HCEC 1CT (cell line): Measurements from ENCODE around the gene FCAR.
A peak's percentile ranks its signal among the peaks of the same experiment; 100 is the strongest.
"Not testable (repeated sequence)": the region's sequence is repeated elsewhere in the genome, so short reads cannot be mapped to it uniquely, and the experiment has no call there.

ENCODE experiments used
- DNase-seq: peaks from one replicate; pipeline ENCODE4 v3.0.0-alpha.2; 2017

Gene FCAR

GRCh38 chr19:54896036-54896435 lies 22.0 kb downstream of the FCAR start:
- DNase-seq, result no peak

GRCh38 chr19:54898685-54899084 lies 24.6 kb downstream of the FCAR start:
- DNase-seq, result not testable (repeated sequence)

- not testable (repeated sequence) for DNase-seq
Measured at GRCh38 chr19:54899646-54900045, 25.6 kb downstream of the FCAR start.

- not testable (repeated sequence) for DNase-seq
Measured at GRCh38 chr19:54901153-54901552, 27.1 kb downstream of the FCAR start.

- no peak for DNase-seq
Measured at GRCh38 chr19:54902061-54902460, 28.0 kb downstream of the FCAR start.

DNA sequence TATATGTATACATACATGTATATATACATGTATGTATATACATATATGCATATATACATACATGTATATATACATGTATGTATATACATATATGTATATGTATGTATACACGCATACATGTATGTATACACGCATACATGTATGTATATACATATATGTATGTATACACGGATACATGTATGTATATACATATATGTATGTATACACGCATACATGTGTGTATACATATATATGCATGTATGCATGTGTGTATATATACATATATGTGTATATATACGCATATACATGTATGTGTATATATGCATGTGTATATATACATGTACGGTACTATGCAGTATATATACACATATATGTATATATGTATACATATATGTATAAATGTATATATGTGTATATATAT lies 29.3 kb downstream of the FCAR start:
- no peak for DNase-seq

DNA sequence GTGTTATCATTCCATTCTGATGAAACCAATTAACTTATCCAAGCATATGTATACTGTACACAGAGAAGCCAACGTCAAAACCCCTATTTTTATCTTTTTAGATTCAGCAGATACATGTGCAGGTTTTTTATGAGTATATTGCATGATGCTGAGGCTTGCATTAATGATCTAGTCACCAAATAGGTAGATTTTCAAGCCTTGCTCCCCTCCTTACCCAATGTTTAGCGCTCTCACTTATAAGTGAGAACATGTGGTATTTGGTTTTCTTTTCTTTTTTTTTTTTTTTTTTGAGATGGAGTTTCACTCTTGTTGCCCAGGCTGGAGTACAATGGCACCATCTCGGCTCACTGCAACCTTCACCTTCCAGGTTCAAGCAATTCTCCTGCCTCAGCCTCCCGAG lies 30.2 kb downstream of the FCAR start:
- not testable (repeated sequence) for DNase-seq

DNA sequence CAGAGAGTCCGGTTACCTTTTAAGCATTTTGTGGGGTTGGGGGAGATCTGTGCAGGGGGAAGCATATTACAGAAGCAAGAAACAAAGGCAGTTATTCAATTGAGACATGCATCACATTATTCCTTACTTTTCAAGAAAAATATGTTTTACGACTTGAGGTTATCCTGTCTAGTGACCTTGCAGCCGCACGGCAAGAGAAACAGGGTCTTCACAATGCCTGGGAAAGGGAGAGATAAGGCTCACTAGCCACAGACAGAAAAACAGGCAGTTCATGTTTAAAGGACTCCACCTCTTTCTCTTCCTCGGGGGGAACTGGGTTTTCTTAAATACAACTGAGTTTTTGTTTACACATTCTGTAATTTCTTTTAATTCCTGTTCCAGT lies 31.4 kb downstream of the FCAR start:
- no peak for DNase-seq

GRCh38 chr19:54905803-54906511 lies 31.9 kb downstream of the FCAR start, which contains the start of gene NCR1:
Gene NCR1 (plus strand): TSS chr19:54906148. CDS start chr19:54906188, 40 bp downstream.
- DNase-seq, result no peak

DNA sequence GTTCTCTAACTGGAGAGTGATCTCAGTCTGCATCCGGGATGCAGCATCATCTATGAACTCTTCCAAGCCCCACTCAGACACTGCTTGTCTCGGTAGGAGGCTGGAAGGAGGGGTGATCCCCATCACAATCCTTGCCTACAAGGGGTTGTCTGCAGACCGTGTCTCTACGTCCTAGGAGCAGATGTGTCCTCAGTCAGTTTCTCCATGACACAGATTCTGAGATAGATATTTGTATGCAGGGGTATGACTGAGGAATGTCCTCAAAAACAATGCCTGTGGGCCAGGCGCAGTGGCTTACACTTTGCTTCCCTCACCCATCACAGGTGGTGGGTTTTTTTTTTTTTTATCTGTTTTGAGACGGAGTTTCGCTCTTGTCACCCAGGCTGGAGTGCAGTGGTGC lies 32.8 kb downstream of the FCAR start:
- no peak for DNase-seq

GRCh38 chr19:54907899-54908298 lies 33.9 kb downstream of the FCAR start:
- not testable (repeated sequence) for DNase-seq

- no peak for DNase-seq
Measured at GRCh38 chr19:54916822-54917221, 42.8 kb downstream of the FCAR start.

GRCh38 chr19:54918499-54918898 lies 44.5 kb downstream of the FCAR start:
- no peak for DNase-seq

GRCh38 chr19:54919646-54920563 lies 45.9 kb downstream of the FCAR start:
- DNase-seq, result not testable (repeated sequence)

GRCh38 chr19:54921082-54921481 lies 47.0 kb downstream of the FCAR start:
- no peak for DNase-seq

DNA sequence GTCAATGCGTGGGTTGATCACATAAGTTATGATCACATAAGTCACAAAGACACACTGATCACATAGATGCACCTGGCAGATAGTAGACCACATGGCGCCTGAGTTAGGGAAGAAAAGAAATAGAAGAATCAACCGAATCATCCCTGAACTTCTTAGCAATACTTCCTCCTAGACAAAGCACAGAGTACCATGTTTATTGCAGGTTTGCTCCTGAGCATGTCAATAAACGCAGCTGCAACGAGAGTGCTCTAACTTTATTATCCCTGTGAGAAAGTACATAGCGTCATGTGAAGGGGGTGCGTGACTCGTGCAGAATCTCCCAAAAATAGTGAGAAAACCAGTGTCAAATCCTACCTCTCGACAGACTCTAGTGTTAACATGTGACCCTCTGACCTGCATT lies 49.2 kb downstream of the FCAR start:
- DNase-seq, result no peak

GRCh38 chr19:54928299-54928698 lies 54.3 kb downstream of the FCAR start:
- peak; percentile 5 for DNase-seq

- no peak for DNase-seq
Measured at GRCh38 chr19:54937926-54938325, 63.9 kb downstream of the FCAR start.

DNA sequence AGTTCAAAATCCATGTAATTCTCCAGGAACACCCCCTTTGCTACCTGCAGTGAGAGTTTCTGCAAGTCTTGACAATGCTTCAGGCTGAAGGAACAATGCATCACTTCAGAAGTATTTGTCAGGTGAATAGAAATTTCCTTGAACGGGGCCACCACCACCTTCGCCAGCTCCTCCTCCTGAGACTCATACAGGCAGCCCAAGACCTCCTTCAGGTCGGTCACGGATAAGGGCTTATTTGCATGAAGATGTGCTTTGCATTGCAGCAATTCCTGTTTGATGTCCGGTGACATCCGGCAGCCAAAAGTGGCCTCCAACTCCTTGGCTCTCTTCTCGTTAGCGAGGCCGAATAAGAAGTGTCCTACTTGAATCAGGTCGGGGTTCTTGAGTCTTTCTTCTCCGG lies 64.9 kb downstream of the FCAR start:
- DNase-seq, result no peak

GRCh38 chr19:54939538-54939937 lies 65.5 kb downstream of the FCAR start:
- DNase-seq, result not testable (repeated sequence)
